HepG2 (cell line): ENCODE results near the gene CD276. TPM values are rescaled to one million over a fixed set of nuclear protein-coding genes. Genes with fewer than 3 reads are reported as not detected.
A peak's percentile ranks its signal among the peaks of the same experiment; 100 is the strongest.

Source experiments
- ATAC-seq: fragments of 200-7000 bp; cut with Tn5 transposase; 3 replicates; pipeline ENCODE4 v1.9.1; 2020; ENCODE audit warnings: mild to moderate bottlenecking, moderate library complexity
- BruUV-seq: library from RNA; stranded (reverse); fragments of 400-500 nt; replicated peaks from 2 replicates; lab custom pipeline; 2021; lab: Mats Ljungman, UMichigan
- CTCF ChIA-PET: fragments of 300-600 bp; formaldehyde crosslinking; extraction: SDS; loops from one replicate; lab custom pipeline; 2021; ENCODE audit warnings: low total read pairs, inconsistent platforms, low intra/inter-chr PET ratio; lab: Yijun Ruan, JAX
- POLR2A ChIA-PET: fragments of 350-600 bp; sonication (Branson Sonifier 250); formaldehyde crosslinking; loops from one replicate; lab custom pipeline; 2020; ENCODE audit warnings: antibody characterized with exemption, inconsistent platforms; lab: Yijun Ruan, JAX
- DNase-seq: peaks from one replicate; pipeline ENCODE4 v3.0.0-alpha.2; 2015; ENCODE audit warnings: low spot score
- FAIRE-seq: peaks from 3 replicates; lab custom pipeline; 2011; peaks lifted over from hg19 to GRCh38; lab: Jason Lieb, UNC
- H2AFZ ChIP-seq: one replicate; pipeline ENCODE4 v1.6.1; 2011; ENCODE audit warnings: low read length, inconsistent platforms
- H3K27ac ChIP-seq: fragments of 300-600 bp; 3 replicates; pipeline ENCODE4 v1.8.0; 2011; ENCODE audit warnings: mixed run types, mild to moderate bottlenecking, mixed read lengths, low read length, inconsistent platforms; ENCODE audit not compliant: insufficient read depth; ENCODE audit errors: extremely low read length
- H3K27me3 ChIP-seq, 2 experiments: fragments of 200-600 bp in 1 of 2; 2 replicates in 1 of 2; 3 replicates in 1 of 2; pipeline versions ENCODE4 v1.6.0 to v1.8.0; 2011; ENCODE audit warnings: low read length in 2 of 2, mild to moderate bottlenecking in 2 of 2, moderate library complexity in 2 of 2, inconsistent platforms in 1 of 2; ENCODE audit not compliant: insufficient read depth in 2 of 2, control insufficient read depth in 1 of 2
- H3K36me3 ChIP-seq, 2 experiments: fragments of 200-600 bp in 1 of 2; replicated peaks in 1 of 2; 2 replicates in 1 of 2; 3 replicates in 1 of 2; pipeline versions ENCODE4 v1.5.1 to v1.8.0; 2011; ENCODE audit warnings: low read length in 2 of 2, inconsistent platforms in 1 of 2; ENCODE audit not compliant: insufficient read depth in 2 of 2, control insufficient read depth in 1 of 2
- H3K4me1 ChIP-seq: 2 replicates; pipeline ENCODE4 v1.5.1; 2012; ENCODE audit warnings: low read length, inconsistent platforms; ENCODE audit not compliant: insufficient read depth
- H3K4me2 ChIP-seq: 2 replicates; pipeline ENCODE4 v1.6.0; 2011; ENCODE audit warnings: low read depth, low read length, inconsistent platforms
- H3K4me3 ChIP-seq, 3 experiments: fragments of 200-600 bp in 1 of 3; sonication (generic), shearing (Covaris generic) in 1 of 3; replicated peaks in 1 of 3; 2 replicates each; pipeline ENCODE4 v1.5.1; 2011 to 2016; ENCODE audit warnings: low read length in 3 of 3, inconsistent platforms in 2 of 3, low read depth in 2 of 3, mild to moderate bottlenecking in 2 of 3, control low read depth in 1 of 3, mixed read lengths in 1 of 3; ENCODE audit not compliant: insufficient read depth in 1 of 3
- H3K79me2 ChIP-seq: one replicate; pipeline ENCODE4 v1.6.1; 2011; ENCODE audit warnings: low read length, inconsistent platforms; ENCODE audit not compliant: insufficient read depth
- H3K9ac ChIP-seq: 2 replicates; pipeline ENCODE4 v1.6.0; 2011; ENCODE audit warnings: mild to moderate bottlenecking, low read depth, low read length, inconsistent platforms; ENCODE audit not compliant: insufficient read depth
- H3K9me3 ChIP-seq: 2 replicates; pipeline ENCODE4 v1.5.1; 2012; ENCODE audit warnings: mild to moderate bottlenecking, low read length
- H4K20me1 ChIP-seq: 2 replicates; pipeline ENCODE4 v1.6.0; 2011; ENCODE audit warnings: inconsistent platforms, mild to moderate bottlenecking, low read length, moderate library complexity; ENCODE audit not compliant: insufficient read depth
- CCDC6 ChIP-seq: sonication (generic); formaldehyde crosslinking; IDR thresholded peaks from 2 replicates; pipeline ENCODE4 v1.8.1; 2022; ENCODE audit warnings: mild to moderate bottlenecking, missing genetic modification reagents, moderate library complexity
- CHD4 ChIP-seq: fragments of 200-600 bp; sonication (generic); IDR thresholded peaks from 2 replicates; pipeline ENCODE4 v1.7.0; 2017; ENCODE audit warnings: mild to moderate bottlenecking, low read length, borderline replicate concordance
- DNMT3B ChIP-seq: conservative IDR thresholded peaks from 2 replicates; pipeline ENCODE4 v1.6.1; 2016; ENCODE audit warnings: missing biosample characterization, control low read depth
- GLI4 ChIP-seq: sonication (generic); formaldehyde crosslinking; IDR thresholded peaks from 2 replicates; pipeline ENCODE4 v1.5.1; 2020; ENCODE audit warnings: missing genetic modification reagents, mild to moderate bottlenecking, moderate library complexity, borderline replicate concordance
- HOXA3 ChIP-seq: sonication (generic); formaldehyde crosslinking; IDR thresholded peaks from 2 replicates; pipeline ENCODE4 v1.5.0; 2020; ENCODE audit warnings: missing genetic modification reagents
- JUN ChIP-seq: sonication (generic); formaldehyde crosslinking; IDR thresholded peaks from 2 replicates; pipeline ENCODE4 v1.4.0; 2020; ENCODE audit warnings: mild to moderate bottlenecking, missing genetic modification reagents
- KLF9 ChIP-seq: IDR thresholded peaks from 2 replicates; pipeline ENCODE4 v1.6.1; 2016; ENCODE audit warnings: low read depth
- SRY ChIP-seq: sonication (generic); formaldehyde crosslinking; IDR thresholded peaks from 2 replicates; pipeline ENCODE4 v1.8.0; 2022; ENCODE audit warnings: mild to moderate bottlenecking, missing genetic modification reagents
- ZNF10 ChIP-seq: sonication (generic); formaldehyde crosslinking; IDR thresholded peaks from 2 replicates; pipeline ENCODE4 v1.4.0; 2020; ENCODE audit warnings: mild to moderate bottlenecking, low read depth, missing genetic modification reagents, borderline replicate concordance
- ZNF234 ChIP-seq: sonication (generic); formaldehyde crosslinking; conservative IDR thresholded peaks from 2 replicates; pipeline ENCODE4 v1.5.1; 2020; ENCODE audit warnings: mild to moderate bottlenecking, missing genetic modification reagents
- ZNF317 ChIP-seq: sonication (generic); formaldehyde crosslinking; IDR thresholded peaks from 2 replicates; pipeline ENCODE4 v1.5.0; 2020; ENCODE audit warnings: mild to moderate bottlenecking, missing genetic modification reagents
- ZNF350 ChIP-seq: sonication (generic); formaldehyde crosslinking; IDR thresholded peaks from 2 replicates; pipeline ENCODE4 v1.4.0; 2020; ENCODE audit warnings: mild to moderate bottlenecking, low read depth, missing genetic modification reagents, borderline replicate concordance
- ZNF570 ChIP-seq: sonication (generic); formaldehyde crosslinking; IDR thresholded peaks from 2 replicates; pipeline ENCODE4 v1.4.0; 2020; ENCODE audit warnings: mild to moderate bottlenecking, missing genetic modification reagents, borderline replicate concordance
- ZNF614 ChIP-seq: IDR thresholded peaks from 2 replicates; pipeline ENCODE4 v1.6.1; 2018; ENCODE audit warnings: missing biosample characterization, missing genetic modification reagents, inconsistent platforms, borderline replicate concordance
- ZNF616 ChIP-seq: sonication (generic); formaldehyde crosslinking; IDR thresholded peaks from 2 replicates; pipeline ENCODE4 v1.5.0; 2020; ENCODE audit warnings: low read depth, mild to moderate bottlenecking, missing genetic modification reagents
- WGBS: methylation state at CpG from one replicate; pipeline ENCODE4 v1.1.6; 2017; ENCODE audit warnings: low lambda C conversion rate; 5-methylcytosine and 5-hydroxymethylcytosine counted together
- in situ Hi-C: cut with HindIII; loops from 2 replicates; pipeline ENCODE4 v1.10.0; 2017; ENCODE audit warnings: low pct_unique_long_range_greater_than_20kb; ENCODE audit not compliant: extremely low pct_ligation_motif_present
- intact Hi-C: fragments of 100-400 bp; cut with micrococcal nuclease; formaldehyde crosslinking; loops from one replicate; pipeline ENCODE4 v1.10.0; 2022; ENCODE audit not compliant: unreplicated experiment
- polyA plus RNA-seq, 8 experiments: library from polyadenylated mRNA; depleted of rRNA in 3 of 8; stranded (reverse) in 7 of 8; unstranded in 1 of 8; fragments of >200 nt; fragmentation: Illumina TruSeq in 4 of 8; extraction: Trizol in 4 of 8; gene quantifications; 2 replicates each; pipeline versions ENCODE4 v1.2.1 to v1.2.3, GENCODE V29; 2011 to 2016; ENCODE audit warnings: low read depth in 4 of 8, missing spikeins in 1 of 8, mixed read lengths in 1 of 8; ENCODE audit not compliant: insufficient read depth in 1 of 8
- total RNA-seq, 5 experiments: library from RNA; depleted of rRNA; stranded (reverse); fragments of >200 nt; fragmentation: Illumina TruSeq; extraction: Trizol; gene quantifications; 2 replicates each; pipeline ENCODE4 v1.2.3, GENCODE V29; 2016; ENCODE audit warnings: low read depth in 1 of 5
- TF ChIP-seq, protein P1 (sequence below): sonication (generic); formaldehyde crosslinking; IDR thresholded peaks from 2 replicates; pipeline ENCODE4 v1.5.0; 2020; ENCODE audit warnings: missing genetic modification reagents, mild to moderate bottlenecking, borderline replicate concordance
- TF ChIP-seq, protein P2 (sequence below): sonication (generic); formaldehyde crosslinking; IDR thresholded peaks from 2 replicates; pipeline ENCODE4 v1.8.0; 2022; ENCODE audit warnings: low read depth, missing genetic modification reagents
- TF ChIP-seq, protein P3 (sequence below): sonication (generic); formaldehyde crosslinking; IDR thresholded peaks from 2 replicates; pipeline ENCODE4 v1.5.1; 2020; ENCODE audit warnings: missing genetic modification reagents, mild to moderate bottlenecking, borderline replicate concordance

CD276 gene
- total and polyA plus RNA-seq, 2 of the 13 experiments (the other 11 are each of a cell fraction or from before 2014, with no cell fraction given) = 24.6 to 55.2 TPM

DNA sequence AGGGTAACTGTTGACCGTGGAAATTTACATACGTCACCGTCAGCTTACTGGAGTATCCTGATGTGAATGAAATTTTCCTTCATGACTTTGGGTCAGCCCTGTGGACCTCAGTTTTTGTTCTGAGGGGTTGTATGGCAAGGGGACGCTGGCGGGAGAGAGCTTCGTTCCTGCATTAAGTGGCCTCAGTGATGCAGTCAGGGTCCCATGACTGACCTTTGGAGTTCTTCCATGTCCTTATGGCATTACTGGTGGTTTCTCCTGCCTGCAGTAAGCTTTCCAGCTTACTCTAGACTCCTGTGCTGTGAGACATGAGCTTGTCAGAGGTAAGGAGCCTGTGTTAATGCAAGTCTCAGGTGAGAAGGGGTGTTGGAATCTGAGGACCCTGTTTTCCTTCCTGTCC is 1.8 kb downstream of the CD276 start:
- Histone ChIP-seq H3K4me3 (peak overlapping the region in 2 of 3 experiments; percentile 92 to 97; a peak in 3 of 6 replicates), H3K79me2 (peaks cover 45% of the 10 kb centered on the region), H3K36me3 (peaks cover 0 to under 1% of the 10 kb centered on the region in 2 experiments; a peak in 1 of 5 replicates), H3K4me2 (peak overlapping the region; percentile 82), H4K20me1 (peaks cover 12% of the 10 kb centered on the region), H3K4me1 (peaks cover 66% of the 10 kb centered on the region), H2AFZ (no peak overlapping the region), H3K27me3 (0 out of 5 replicates have a peak, but pooled peaks cover 0 to 2% of the 10 kb centered on the region in 2 experiments), H3K9ac (peak overlapping the region; percentile 7; the same call in 1 of the 2 replicates), H3K9me3 (no peaks in the 10 kb centered on the region), H3K27ac (no peak overlapping the region)
- in situ Hi-C loops = no loop called here
- no peak for DNase-seq
- ChIA-PET CTCF (no interaction called here), POLR2A (interaction anchor here (0.9 to 2.0 kb wide), 3 partner anchors 9 to 53 kb away, joined by 3 to 8 read pairs (median 4); partner anchors contain the start of gene NPTN)
- no peak for FAIRE-seq
- TF ChIP-seq KLF9 (CRISPR knock-in tag) (no peak), GLI4 (no peak), ZNF614 (no peak), ZNF10 (CRISPR knock-in tag) (no peak), SRY (CRISPR knock-in tag) (no peak), ZNF317 (no peak), CCDC6 (CRISPR knock-in tag) (no peak), ZNF350 (CRISPR knock-in tag) (no peak), ZNF570 (no peak), JUN (CRISPR knock-in tag) (no peak), ZNF234 (CRISPR knock-in tag) (no peak), HOXA3 (CRISPR knock-in tag) (no peak), ZNF616 (CRISPR knock-in tag) (no peak), DNMT3B (CRISPR knock-in tag) (no peak), CHD4 (no peak)
- TF ChIP-seq, protein P1, sequence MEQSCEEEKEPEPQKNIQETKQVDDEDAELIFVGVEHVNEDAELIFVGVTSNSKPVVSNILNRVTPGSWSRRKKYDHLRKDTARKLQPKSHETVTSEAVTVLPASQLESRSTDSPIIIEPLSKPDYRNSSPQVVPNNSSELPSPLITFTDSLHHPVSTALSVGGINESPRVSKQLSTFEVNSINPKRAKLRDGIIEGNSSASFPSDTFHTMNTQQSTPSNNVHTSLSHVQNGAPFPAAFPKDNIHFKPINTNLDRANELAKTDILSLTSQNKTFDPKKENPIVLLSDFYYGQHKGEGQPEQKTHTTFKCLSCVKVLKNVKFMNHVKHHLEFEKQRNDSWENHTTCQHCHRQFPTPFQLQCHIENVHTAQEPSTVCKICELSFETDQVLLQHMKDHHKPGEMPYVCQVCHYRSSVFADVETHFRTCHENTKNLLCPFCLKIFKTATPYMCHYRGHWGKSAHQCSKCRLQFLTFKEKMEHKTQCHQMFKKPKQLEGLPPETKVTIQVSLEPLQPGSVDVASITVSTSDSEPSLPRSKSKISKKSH (CRISPR knock-in tag) = no peak
- TF ChIP-seq, protein P2, sequence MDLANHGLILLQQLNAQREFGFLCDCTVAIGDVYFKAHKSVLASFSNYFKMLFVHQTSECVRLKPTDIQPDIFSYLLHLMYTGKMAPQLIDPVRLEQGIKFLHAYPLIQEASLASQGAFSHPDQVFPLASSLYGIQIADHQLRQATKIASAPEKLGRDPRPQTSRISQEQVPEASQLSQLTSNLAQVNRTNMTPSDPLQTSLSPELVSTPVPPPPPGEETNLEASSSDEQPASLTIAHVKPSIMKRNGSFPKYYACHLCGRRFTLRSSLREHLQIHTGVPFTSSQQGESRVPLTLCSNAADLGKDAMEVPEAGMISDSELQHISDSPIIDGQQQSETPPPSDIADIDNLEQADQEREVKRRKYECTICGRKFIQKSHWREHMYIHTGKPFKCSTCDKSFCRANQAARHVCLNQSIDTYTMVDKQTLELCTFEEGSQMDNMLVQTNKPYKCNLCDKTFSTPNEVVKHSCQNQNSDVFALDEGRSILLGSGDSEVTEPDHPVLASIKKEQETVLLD (CRISPR knock-in tag) = no peak
- TF ChIP-seq, protein P3, sequence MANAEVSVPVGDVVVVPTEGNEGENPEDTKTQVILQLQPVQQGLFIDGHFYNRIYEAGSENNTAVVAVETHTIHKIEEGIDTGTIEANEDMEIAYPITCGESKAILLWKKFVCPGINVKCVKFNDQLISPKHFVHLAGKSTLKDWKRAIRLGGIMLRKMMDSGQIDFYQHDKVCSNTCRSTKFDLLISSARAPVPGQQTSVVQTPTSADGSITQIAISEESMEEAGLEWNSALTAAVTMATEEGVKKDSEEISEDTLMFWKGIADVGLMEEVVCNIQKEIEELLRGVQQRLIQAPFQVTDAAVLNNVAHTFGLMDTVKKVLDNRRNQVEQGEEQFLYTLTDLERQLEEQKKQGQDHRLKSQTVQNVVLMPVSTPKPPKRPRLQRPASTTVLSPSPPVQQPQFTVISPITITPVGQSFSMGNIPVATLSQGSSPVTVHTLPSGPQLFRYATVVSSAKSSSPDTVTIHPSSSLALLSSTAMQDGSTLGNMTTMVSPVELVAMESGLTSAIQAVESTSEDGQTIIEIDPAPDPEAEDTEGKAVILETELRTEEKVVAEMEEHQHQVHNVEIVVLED (CRISPR knock-in tag) = no peak
- BruUV-seq = no TSS peak
- intact Hi-C loops = loop anchor here (5.0 kb wide), 1 partner anchor 49 kb away; no protein-coding TSS in a partner anchor
- no peak for ATAC-seq
- 72% methylated on average over 4 of the region's 6 CpGs for WGBS
